MM.1S (cell line): ENCODE data around the gene XPO6.

Experiments used
- EZH2 ChIP-seq: fragments of 300-600 bp; sonication (generic); optimal IDR thresholded peaks from 2 replicates; pipeline ENCODE3; 2017; ENCODE audit warnings: low read depth, mild to moderate bottlenecking, antibody characterized with exemption, low read length, mixed read lengths
- EZH2phosphoT487 ChIP-seq: fragments of 300-600 bp; sonication (generic); IDR thresholded peaks from 2 replicates; pipeline ENCODE4 v1.6.1; 2018; ENCODE audit warnings: antibody characterized with exemption, low read length
- TF ChIP-seq, protein P1 (sequence below): fragments of 300-600 bp; sonication (generic); IDR thresholded peaks from 2 replicates; pipeline ENCODE4 v1.5.1; 2016; ENCODE audit warnings: antibody characterized with exemption, low read length, mixed read lengths

DNA sequence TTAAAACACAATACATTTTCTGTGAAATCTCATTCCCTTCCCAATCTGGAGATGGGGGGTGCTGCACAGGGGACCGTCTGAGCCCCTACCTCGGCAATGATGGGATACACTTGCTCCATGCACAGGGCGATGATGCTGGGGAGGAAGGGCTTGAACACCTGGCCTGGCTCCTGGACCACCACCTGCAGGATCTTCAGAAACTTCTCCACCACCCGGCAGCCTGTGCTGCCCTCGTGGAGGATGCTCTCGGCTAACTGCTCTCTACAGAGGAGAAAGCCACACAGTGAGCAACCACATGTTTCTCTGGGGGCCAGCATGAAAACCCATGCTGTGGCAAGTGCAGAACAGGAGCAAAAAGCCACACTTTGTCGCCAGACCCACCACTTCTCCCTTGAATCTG, 105.8 kb downstream of the XPO6 start:
- TF ChIP-seq, protein P1, sequence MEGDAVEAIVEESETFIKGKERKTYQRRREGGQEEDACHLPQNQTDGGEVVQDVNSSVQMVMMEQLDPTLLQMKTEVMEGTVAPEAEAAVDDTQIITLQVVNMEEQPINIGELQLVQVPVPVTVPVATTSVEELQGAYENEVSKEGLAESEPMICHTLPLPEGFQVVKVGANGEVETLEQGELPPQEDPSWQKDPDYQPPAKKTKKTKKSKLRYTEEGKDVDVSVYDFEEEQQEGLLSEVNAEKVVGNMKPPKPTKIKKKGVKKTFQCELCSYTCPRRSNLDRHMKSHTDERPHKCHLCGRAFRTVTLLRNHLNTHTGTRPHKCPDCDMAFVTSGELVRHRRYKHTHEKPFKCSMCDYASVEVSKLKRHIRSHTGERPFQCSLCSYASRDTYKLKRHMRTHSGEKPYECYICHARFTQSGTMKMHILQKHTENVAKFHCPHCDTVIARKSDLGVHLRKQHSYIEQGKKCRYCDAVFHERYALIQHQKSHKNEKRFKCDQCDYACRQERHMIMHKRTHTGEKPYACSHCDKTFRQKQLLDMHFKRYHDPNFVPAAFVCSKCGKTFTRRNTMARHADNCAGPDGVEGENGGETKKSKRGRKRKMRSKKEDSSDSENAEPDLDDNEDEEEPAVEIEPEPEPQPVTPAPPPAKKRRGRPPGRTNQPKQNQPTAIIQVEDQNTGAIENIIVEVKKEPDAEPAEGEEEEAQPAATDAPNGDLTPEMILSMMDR: no peak
- TF ChIP-seq EZH2: no peak
- TF ChIP-seq EZH2phosphoT487: no peak
